ENCODE results near the gene ZNF614.

DNA sequence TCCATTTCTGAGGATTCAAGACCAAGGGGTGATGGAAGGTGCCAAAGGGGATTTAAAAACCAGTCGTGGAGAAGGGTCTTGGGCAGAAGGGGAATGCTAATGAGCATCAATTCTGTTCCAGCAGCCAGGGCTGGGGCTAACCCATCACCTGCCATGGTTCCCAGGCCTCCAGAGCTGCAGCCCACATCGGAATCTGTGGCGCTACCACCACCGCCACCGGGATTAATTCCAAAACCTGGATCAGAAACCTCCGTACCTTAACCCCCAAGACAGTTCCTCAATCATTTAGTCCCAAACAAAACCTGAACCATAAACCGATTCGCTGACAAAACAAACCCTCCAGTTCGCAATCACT is 20.8 kb downstream of the ZNF614 start:
- TF ChIP-seq POLR2AphosphoS5 (IDR thresholded peaks at IDR 0.05) (no peak), POLR2A (IDR thresholded peaks at IDR 0.05) (no peak)
- TF ChIP-seq, protein P1, sequence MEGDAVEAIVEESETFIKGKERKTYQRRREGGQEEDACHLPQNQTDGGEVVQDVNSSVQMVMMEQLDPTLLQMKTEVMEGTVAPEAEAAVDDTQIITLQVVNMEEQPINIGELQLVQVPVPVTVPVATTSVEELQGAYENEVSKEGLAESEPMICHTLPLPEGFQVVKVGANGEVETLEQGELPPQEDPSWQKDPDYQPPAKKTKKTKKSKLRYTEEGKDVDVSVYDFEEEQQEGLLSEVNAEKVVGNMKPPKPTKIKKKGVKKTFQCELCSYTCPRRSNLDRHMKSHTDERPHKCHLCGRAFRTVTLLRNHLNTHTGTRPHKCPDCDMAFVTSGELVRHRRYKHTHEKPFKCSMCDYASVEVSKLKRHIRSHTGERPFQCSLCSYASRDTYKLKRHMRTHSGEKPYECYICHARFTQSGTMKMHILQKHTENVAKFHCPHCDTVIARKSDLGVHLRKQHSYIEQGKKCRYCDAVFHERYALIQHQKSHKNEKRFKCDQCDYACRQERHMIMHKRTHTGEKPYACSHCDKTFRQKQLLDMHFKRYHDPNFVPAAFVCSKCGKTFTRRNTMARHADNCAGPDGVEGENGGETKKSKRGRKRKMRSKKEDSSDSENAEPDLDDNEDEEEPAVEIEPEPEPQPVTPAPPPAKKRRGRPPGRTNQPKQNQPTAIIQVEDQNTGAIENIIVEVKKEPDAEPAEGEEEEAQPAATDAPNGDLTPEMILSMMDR (IDR thresholded peaks at IDR 0.05 in 8 of 11, conservative IDR thresholded peaks at IDR 0.05 in 3 of 11), result no peak

Data from spleen (tissue), 7 donors.